ENCODE data around the gene ADARB2.

- TF ChIP-seq POLR2AphosphoS5 (IDR thresholded peaks at IDR 0.05; ENCODE audit: low read length) (no peak), MEF2A (IDR thresholded peaks at IDR 0.05; ENCODE audit: insufficient read depth, low read depth, low read length) (no peak), USF1 (IDR thresholded peaks at IDR 0.05; ENCODE audit: borderline replicate concordance, extremely low read length, insufficient read depth, low read depth, low read length) (no peak), CTCF (IDR thresholded peaks at IDR 0.05 in 2 of 3, conservative IDR thresholded peaks at IDR 0.05 in 1 of 3; ENCODE audit: control insufficient read depth in 2 of 3, extremely low read depth in 1 of 3, insufficient read depth in 1 of 3, low read depth in 3 of 3, low read length in 3 of 3) (no peak), JUND (IDR thresholded peaks at IDR 0.05; ENCODE audit: low read depth, low read length) (no peak), SREBF2 (IDR thresholded peaks at IDR 0.05; ENCODE audit: low read length) (no peak), CEBPB (IDR thresholded peaks at IDR 0.05; ENCODE audit: borderline replicate concordance in 1 of 2, low read depth in 2 of 2, low read length in 2 of 2) (no peak), BACH1 (IDR thresholded peaks at IDR 0.05; ENCODE audit: borderline replicate concordance) (no peak), ZBTB33 (IDR thresholded peaks at IDR 0.05) (no peak)
Observed at GRCh38 chr10:1529806-1530413, 207.4 kb downstream of the ADARB2 start.

Measured in GM12878 (cell line).